CD4-positive, alpha-beta T cell treated with Interleukin-4 for 4 hours (primary cell): ENCODE measurements around the gene CRAMP1.
A peak's percentile ranks its signal among the peaks of the same experiment; 100 is the strongest.

Experiments
- DNase-seq: peaks from one replicate; pipeline ENCODE4 v3.0.0-alpha.2; 2020

The CRAMP1 gene

GRCh38 chr16:1721372-1721771 is 109.2 kb downstream of the CRAMP1 start:
- no peak for DNase-seq

GRCh38 chr16:1723450-1724147 is 111.4 kb downstream of the CRAMP1 start:
- DNase-seq = peak; percentile 24

GRCh38 chr16:1724491-1724890 is 112.3 kb downstream of the CRAMP1 start:
- DNase-seq = no peak

GRCh38 chr16:1726661-1727502 is 114.7 kb downstream of the CRAMP1 start:
- no peak for DNase-seq
